GM21825 (cell line): ENCODE measurements around the gene DMAP1.

Experiments used
- ATAC-seq: cut with Tn5 transposase; IDR thresholded peaks from one replicate; pipeline ENCODE4 v1.9.1; 2021; ENCODE audit warnings: mild to moderate bottlenecking, moderate library complexity; ENCODE audit not compliant: unreplicated experiment

The DMAP1 gene

DNA sequence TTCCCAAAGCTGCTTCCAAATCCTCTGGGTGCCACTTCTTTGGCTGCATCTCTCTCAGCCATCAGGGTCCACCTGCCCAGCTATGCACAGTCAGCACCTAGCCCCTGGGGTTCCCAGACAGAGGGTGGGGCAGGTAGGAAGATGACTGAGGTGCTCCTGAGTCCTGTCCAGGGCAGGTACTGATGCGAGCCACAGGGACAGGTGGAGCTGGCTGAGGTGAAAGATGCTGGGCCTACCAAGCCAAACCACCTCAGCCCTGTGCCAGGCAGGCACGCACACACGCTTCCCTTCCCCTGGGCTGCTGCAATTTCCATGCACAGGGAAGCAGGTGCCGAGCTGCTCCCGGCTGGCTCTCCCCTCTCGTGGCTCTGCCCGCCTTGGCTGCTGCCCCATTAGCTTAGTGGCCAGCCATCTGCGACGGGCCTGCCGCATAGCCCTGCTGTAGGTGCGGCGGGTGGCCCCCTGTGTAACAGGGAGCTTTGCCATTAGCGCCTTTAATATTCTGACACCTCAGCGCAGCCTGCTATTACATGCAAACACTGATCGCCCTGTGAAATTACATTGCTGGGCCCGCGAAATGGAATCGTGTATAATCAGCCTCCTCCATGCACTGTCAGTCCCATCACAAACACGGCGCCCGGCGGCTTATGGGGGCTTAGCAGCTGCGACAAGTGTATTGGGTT lies 38.9 kb downstream of the DMAP1 start:
- ATAC-seq, result no peak

DNA sequence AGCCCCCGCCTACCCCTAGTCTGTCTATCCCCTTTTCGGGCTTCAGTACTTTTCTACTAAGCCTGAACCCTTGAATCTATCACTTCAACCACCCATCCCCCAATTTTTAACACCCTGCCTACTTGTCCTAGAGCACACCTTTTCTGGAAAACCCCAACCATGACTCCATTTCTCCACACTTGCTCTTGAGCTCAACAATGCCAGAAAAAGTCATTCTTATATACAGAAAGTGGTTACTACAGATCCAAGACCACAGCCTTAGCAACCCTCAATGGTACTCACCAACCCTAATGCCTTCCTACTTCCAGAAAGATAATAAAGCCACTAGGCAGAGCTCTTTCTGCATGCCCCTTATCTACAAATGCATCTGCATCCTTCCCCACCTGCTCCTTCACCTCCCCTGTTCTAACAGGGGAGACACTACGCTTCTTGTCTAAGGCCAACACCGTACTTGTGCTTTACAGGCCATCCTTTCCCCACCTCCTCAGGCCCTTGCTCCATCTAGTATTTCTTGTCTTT lies 41.2 kb downstream of the DMAP1 start:
- no peak for ATAC-seq

DNA sequence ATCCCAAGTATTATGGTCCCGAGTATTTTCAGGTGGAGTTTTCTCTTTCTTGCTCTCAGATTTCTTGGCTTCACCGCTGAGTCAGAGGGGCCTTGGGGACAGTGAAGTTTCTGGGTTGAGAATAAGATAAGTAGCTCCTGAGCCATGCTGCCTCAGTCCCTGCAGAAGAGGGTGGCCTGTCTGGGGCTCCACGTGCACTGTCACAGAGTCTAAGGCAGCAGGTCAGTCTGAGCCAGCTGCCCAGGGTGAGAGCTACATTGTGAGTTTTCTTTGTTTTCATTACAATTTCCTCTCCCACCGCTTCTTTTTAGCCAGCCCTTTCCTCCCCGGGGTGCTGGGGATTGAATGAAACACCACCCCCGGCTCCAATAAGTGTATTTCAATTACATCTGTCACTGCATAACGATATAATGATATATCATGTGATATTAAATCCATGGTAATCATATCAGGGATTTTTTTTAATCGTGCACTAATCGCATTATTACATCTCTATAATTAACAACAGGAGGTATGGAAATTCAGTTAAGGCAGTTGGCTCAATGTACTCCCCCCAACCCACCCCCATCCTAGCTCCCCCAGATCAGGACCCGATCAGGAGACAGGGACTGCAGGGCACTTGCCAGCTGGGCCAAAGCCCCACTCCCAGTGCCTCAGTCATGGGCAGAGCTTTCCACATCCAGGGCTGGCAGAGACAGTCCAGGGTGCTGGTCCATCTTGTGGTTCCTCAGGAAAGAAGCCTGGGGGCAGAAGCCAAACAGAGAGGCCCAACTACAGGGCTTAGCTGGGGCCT lies 43.7 kb downstream of the DMAP1 start:
- no peak for ATAC-seq

DNA sequence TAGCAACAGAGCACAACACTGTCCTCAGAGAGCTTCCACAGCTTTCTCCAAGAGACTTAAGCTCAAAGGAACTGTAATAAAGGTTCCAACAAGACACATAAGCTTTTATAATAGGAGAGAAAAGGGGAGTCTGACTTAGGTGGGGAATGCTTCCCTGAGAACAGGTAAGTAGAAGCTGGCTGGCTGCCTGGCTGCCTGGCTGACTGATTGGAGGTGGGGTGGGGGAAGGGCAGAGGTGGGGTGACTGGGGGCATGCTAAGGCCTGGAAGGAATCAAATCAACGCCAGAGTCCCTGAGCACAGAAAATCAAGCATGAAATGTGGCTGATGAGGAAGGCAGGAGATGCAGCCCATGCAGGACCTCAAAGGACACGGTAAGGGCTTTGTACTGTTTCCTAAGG lies 45.8 kb downstream of the DMAP1 start:
- no peak for ATAC-seq

DNA sequence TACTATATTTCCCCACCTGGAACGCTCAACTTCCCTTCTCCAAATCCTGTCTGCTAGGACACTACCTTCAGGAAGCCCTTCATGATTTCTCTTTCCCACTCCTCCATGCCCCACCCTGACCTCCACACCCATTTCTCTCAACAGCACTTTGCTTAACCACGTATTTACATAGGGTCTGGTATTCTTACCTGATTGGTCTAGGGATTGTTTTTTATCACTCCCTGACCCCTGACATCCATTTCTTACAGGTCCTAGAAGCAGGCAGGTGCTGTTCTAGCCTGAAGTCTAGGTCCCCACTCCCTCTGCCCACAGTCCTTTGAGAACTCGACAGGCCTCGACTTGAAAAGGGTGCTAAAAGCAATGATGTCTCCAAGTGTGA lies 47.5 kb downstream of the DMAP1 start:
- no peak for ATAC-seq

DNA sequence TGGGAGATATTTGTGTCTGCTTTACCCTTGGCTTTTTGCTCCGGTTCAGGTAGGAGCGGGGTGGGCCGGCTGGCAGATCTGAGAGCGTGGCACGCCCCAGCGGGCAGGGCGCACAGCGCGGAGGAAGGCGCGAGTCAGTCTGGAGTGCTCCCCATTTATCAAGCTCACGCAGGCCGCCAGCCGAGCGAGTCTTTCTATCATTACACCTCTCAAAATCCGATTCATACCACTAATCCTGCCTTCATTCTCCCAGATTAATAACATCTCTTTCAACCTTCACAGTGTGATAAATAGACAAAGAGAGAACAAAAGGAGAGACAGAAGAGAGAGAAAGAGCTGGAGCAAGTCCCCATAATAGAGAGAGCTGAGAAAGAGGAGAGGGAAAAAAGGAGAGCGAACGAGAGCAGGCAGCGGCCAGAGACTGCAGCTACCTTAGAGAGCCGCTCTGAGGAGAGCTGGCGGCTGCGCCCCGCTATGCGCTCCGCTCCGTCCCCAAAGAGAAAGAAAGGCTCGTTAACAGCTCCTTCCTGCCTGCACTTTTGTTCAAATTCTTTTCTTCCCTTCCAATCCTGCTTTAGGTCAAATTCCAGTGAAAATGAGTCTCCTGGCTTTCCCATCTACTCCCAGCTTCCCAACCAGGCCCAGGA lies 48.0 kb downstream of the DMAP1 start:
- ATAC-seq, result no peak

DNA sequence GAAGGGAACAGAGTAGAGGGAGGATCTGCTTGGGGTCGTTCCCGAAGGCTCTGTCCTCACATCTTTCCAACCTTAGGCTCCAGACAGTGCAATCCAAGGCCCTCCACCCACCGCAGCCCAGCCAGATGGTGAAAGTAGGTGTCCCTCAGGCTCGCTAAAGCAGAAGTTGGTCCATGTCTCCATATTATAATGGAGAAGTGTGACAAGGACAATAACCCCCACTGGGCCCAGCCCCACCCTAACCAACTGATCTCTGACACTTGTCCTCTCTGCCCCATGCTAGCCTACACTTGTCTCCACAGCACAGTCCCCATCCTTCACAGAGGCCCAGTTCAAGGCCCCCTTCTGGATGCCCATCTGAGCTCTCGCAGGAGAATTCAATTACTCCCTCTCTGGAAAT lies 48.7 kb downstream of the DMAP1 start:
- no peak for ATAC-seq

DNA sequence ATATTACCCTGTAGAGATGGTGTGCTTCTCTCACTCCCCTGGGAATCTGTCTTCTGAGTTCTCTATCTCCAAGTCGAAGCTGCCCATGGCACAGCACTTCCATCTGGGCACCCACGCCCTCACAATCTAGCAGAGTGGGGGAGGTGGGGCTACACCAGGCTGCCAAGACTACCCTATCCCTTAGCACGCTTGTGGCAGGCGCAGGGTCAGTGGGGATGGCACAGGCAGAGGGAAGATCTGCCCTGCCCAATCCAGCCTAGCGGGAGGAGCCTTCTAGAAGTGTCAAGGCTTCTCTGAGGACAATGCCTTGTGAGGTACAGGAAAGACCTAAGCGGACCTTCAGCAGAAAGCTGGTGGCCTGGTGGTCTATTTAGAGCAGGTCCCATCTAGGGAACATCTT lies 49.1 kb downstream of the DMAP1 start:
- no peak for ATAC-seq

DNA sequence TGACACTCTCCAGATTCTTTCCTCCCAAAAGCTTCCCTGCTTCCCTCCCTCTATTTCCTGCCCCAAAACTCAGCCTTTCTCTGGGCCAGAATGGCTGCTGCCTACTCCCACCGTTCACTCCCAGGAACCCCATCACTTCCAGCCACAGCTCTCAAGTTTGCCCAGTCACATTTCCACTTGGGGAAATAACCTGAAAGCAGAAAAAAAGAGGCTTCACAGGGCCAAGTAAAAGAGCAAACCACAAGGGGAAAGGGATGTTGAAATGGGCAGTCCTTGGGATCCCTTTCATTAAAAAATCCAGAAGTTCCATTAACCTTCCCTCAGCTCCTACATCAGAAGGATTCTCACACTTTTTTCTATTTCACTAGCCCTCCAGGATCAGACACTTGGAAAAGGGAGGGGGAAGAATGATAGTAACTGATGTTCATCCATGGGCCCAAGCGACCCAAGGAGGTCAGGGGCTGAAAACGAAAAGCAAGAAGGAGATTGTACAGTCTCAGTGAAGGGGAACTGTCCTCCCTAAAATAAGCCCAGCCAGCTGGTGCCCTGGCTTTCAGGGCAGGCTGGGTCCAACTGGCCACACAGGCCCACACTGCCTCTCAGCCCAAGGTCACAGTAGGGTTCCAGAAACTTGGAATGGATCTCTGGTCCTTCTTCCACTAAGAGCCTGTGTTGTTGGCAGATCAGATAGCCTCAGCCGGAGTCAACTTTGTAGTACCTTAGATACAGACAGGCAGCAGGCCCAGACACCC lies 49.7 kb downstream of the DMAP1 start:
- ATAC-seq, result no peak

DNA sequence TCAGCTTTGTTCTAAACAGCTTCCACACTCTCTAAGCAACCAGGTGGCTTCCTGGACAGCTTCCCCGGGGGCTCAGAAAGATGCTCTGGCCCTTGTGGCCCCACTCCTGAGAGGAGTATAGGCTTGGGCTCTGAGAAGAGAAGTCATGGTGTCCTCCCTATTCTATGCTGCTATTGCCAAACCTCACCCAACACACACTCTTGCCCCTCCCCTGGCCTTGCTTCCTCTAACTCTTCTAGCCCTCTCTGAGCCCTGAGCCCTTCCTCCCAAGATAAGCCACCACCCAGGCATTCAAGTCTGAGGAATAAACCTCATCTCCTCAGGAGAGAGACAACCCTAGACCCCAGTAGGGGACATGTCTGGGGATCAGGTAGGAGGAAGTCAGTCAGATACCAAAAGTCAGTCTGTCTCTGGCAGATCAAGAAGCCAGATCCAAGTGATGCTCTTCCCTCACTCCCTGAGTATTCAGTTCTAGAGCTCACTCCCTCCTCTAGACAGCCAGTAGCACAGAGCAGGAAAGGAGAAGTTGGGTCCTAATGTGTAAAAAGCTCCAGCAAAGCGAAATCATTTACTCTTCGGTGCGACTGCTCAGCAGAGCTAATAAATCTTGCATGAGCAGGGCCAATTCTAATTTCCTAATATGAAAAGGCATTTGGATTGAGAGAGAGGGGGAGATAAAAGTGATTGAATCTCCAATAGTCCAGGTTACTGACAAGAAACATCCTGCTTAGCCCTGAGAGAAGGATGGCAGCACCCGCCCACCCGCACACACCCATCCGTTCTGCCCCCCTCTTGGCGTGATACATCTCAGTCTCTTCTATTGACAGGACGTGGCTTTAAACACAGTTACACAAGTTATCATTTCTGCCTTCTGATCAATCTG lies 50.5 kb downstream of the DMAP1 start:
- ATAC-seq, result no peak

DNA sequence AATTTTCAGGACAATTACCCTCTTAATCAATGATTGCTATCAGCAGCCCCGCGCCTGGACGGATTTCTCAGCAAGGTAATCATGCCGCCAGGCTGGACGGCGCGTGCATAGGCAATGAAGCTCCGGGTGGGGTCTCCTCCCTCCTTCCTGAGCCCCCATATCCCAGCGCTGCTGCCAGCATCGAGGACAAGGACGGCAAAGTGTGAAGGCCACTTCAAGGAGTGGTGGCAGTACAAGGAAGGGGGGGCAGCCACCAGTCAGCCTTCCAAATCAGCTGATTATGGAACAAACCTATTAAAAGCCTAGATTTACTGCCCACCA lies 51.1 kb downstream of the DMAP1 start:
- no peak for ATAC-seq

DNA sequence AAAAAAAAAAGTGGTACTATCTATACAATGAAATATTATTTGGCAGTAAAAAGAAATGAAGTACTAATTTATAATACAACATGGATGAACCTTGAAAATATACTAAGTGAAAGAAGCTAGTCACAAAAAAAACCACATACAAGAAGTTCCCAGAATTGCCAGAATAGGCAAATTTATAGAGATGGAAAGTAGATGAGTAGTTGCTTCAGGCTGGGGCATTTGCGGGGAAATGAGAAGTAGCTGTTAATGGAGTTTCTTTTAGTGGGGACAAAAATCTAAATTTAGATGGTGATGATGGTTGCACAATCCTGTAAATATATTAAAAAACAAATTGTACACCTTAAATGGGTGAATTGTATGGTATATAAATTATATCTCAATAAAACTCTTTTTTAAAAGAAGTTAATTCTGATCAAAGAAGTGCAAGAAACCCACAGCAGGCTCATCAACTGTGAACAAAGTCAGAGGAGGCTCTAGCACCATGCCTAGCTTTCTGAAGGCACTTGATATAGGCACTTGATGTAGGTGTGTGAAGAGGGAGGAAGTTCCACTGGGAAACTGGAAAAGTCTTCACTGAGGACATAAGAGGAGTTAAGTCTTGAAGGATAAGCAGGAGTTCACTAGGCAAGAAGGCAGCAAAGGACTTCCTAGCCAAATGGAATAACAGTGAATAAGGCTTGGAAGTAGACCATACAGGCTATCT lies 52.5 kb downstream of the DMAP1 start:
- no peak for ATAC-seq

DNA sequence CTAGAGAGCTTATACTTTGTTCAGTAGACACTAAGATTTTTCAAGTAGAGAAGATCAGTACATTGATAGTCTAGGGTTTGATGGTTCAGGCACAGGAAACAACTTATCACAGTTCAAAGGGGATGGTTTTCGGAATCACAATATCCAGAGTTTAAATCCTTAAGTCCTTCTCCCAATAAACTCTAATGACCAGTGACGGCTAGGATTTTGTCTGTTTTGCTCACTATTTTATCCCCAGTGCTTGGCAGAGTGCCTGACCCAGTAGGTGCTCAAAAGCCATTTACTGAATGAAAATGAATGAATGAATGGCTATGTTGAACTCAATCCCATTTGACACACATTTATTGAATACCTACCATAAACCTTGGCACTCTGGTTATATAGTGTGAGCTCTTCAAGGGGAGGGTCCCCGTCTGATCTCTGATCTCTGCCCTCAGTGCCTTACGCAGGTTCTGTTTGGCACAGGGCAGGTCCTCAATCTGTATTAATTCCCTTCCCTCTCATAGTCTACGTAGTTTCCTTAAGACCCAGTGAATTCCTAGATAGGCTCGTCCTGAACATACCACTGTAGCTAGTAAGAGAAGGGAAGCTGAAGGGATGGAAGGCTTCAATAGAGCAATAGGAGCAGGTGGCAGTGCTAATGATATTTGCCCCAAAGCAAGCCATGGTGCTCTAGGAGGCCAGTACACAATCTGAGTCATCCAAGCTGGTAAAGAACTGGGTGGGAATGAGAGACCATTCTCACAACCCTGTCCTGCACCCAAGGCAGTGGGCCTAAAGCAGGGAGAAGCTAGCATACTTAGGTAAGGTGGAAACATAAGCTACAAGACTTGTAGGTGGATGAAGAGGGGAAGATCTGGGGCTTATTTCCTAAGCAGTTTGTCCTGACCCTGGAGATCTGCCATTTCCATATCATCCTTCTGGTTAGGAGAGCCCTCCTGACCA lies 53.4 kb downstream of the DMAP1 start:
- ATAC-seq, result no peak

DNA sequence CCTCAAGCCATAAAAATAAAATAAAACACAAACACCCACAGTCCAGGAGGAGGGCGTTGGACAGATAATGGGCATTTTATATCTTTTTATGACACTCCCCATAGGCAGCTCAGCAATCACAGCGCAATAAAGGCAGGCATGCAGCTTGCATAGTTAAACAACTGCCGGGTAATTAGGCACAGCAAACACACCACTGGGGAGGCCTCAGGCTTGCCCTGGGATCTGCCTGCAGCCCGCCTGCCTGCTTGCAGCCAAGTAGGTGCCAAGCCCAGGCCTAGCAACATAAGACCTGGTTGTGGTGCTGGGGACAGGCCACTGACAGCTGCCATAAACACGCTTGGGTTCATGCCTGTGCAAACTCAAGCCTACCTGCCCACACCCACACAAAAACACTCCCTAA lies 54.2 kb downstream of the DMAP1 start:
- no peak for ATAC-seq

DNA sequence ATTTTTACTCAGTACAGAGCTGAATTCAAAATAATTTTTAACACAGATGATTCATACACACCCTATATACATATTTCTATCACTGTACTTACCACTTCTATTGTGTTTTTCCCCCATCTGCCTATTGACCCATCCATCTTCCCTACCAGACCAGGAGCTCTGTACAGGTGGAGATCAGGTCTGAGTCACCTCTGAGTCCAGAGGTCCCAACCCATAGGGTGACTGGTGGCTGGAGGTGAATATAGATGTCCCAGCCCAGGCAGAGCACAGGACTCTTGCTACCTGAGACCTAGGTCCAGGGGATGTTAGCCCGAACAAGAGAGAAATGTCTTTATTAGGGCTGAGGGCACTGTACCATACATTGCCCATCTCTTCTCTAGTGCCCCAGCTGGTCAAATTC lies 54.8 kb downstream of the DMAP1 start:
- ATAC-seq, result no peak
